ENCODE measurements around the gene TRMT10A.

The TRMT10A gene

GRCh38 chr4:99510721-99511120 is 53.1 kb downstream of the TRMT10A start, which contains the start of gene C4orf17:
Gene C4orf17 (plus strand): TSS chr4:99511021. CDS start chr4:99513082, 2,061 bp downstream.
- TF ChIP-seq ZFX (IDR thresholded peaks at IDR 0.05): no peak
- no peak for TF ChIP-seq CTCF (conservative IDR thresholded peaks at IDR 0.05)
- no peak within 1 kb of the TSS for H3K27ac ChIP-seq

DNA sequence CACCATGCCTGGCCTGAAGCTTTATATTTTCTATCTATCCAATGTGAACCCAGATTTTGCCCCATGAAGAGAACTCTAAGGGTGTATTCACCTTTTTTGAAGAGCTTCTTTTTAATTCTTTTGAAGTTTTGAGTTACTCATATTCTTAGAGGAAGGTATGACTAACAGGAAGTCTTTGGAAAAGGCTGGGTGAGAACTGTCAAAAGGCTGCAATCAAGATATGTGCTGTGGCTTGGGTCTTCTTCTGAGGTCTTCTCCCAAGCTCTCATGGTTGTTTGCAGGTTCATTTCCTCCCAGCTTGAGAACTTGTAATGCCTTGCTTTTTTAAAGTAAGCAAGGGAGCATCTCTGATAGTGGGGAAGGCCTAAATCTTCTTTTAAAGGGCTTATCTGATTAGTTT is 56.1 kb downstream of the TRMT10A start:
- TF ChIP-seq ZFX (IDR thresholded peaks at IDR 0.05) (no peak), CTCF (conservative IDR thresholded peaks at IDR 0.05) (no peak)
- no peak overlapping the region for H3K27ac ChIP-seq

GRCh38 chr4:99507349-99507748 is 56.5 kb downstream of the TRMT10A start:
- no peak overlapping the region for H3K27ac ChIP-seq
- TF ChIP-seq CTCF (conservative IDR thresholded peaks at IDR 0.05) (no peak), ZFX (IDR thresholded peaks at IDR 0.05) (no peak)

DNA sequence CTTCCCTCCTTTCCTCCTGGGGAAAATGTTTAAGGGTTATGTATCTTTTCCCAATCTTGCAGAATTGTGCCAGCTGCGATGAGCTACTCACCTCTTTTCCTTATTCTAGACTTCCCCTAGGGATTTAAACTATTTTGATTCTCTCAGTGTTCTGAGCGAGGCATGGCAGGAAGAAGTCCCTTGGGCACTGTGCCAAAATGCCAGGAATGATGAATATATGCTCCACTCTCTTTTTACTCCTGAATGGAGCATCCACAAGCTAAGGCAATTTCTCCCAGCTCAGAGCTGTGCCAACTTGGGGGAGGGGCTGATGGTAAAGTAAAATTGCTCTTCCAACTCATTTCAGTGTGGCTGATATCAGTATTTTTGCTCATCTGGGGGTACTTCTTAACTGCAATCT is 57.1 kb downstream of the TRMT10A start:
- TF ChIP-seq ZFX (IDR thresholded peaks at IDR 0.05): no peak
- TF ChIP-seq CTCF (conservative IDR thresholded peaks at IDR 0.05): no peak

GRCh38 chr4:99504804-99505502 is 58.9 kb downstream of the TRMT10A start:
- TF ChIP-seq CTCF (conservative IDR thresholded peaks at IDR 0.05) (no peak), ZFX (IDR thresholded peaks at IDR 0.05) (no peak)

More for the DNA sequence above, 57.1 kb downstream of the TRMT10A start:
- no peak overlapping the region for H3K27ac ChIP-seq

More at GRCh38 chr4:99504804-99505502, 58.9 kb downstream of the TRMT10A start:
- H3K27ac ChIP-seq: no peak overlapping the region

All from C4-2B (cell line).